GM20431 (cell line): ENCODE data around the gene GNB2.

ENCODE experiments used
- in situ Hi-C: fragments of 300-500 bp; cut with MseI, MboI; formaldehyde crosslinking; loops from one replicate; pipeline ENCODE4 v1.15.0; 2020; ENCODE audit warnings: low sequenced_read_pairs; ENCODE audit not compliant: unreplicated experiment

The GNB2 gene

GRCh38 chr7:100679927-100680575 lies 6.5 kb downstream of the GNB2 start:
- in situ Hi-C loops, result loop anchor here (25.0 kb wide), 1 partner anchor 193 kb away; the partner anchor contains the start of genes NYAP1 and TSC22D4

- in situ Hi-C loops, result loop anchor here (25.0 kb wide), 1 partner anchor 193 kb away; the partner anchor contains the start of genes NYAP1 and TSC22D4
These were observed 7.2 kb downstream of the GNB2 start for GRCh38 chr7:100680576-100681271.

- in situ Hi-C loops, result loop anchor here (25.0 kb wide), 1 partner anchor 194 kb away; the partner anchor contains the start of genes NYAP1 and TSC22D4
These were observed 8.1 kb downstream of the GNB2 start for GRCh38 chr7:100681491-100682227.

- in situ Hi-C loops, result loop anchor here (25.0 kb wide), 1 partner anchor 195 kb away; the partner anchor contains the start of genes NYAP1 and TSC22D4
These were observed 8.7 kb downstream of the GNB2 start for GRCh38 chr7:100682228-100682741.

GRCh38 chr7:100682991-100683658 lies 9.6 kb downstream of the GNB2 start:
- in situ Hi-C loops, result loop anchor here (25.0 kb wide), 1 partner anchor 196 kb away; the partner anchor contains the start of genes NYAP1 and TSC22D4

- in situ Hi-C loops, result loop anchor here (25.0 kb wide), 1 partner anchor 197 kb away; the partner anchor contains the start of genes NYAP1 and TSC22D4
These were observed 10.4 kb downstream of the GNB2 start for GRCh38 chr7:100683659-100684533.

GRCh38 chr7:100684534-100685042 lies 11.0 kb downstream of the GNB2 start:
- in situ Hi-C loops, result loop anchor here (25.0 kb wide), 1 partner anchor 197 kb away; the partner anchor contains the start of genes NYAP1 and TSC22D4

GRCh38 chr7:100685049-100685605 lies 11.6 kb downstream of the GNB2 start:
- in situ Hi-C loops, result loop anchor here (25.0 kb wide), 1 partner anchor 198 kb away; the partner anchor contains the start of genes NYAP1 and TSC22D4

- in situ Hi-C loops, result loop anchor here (25.0 kb wide), 1 partner anchor 198 kb away; the partner anchor contains the start of genes NYAP1 and TSC22D4
These were observed 12.1 kb downstream of the GNB2 start for GRCh38 chr7:100685631-100686145.

GRCh38 chr7:100686201-100686821 lies 12.8 kb downstream of the GNB2 start:
- in situ Hi-C loops, result loop anchor here (25.0 kb wide), 1 partner anchor 199 kb away; the partner anchor contains the start of genes NYAP1 and TSC22D4

- in situ Hi-C loops, result loop anchor here (25.0 kb wide), 1 partner anchor 200 kb away; the partner anchor contains the start of genes NYAP1 and TSC22D4
These were observed 13.3 kb downstream of the GNB2 start for GRCh38 chr7:100686822-100687211.

- in situ Hi-C loops, result loop anchor here (25.0 kb wide), 1 partner anchor 200 kb away; the partner anchor contains the start of genes NYAP1 and TSC22D4
These were observed 13.7 kb downstream of the GNB2 start for GRCh38 chr7:100687261-100687660.

GRCh38 chr7:100687751-100688300 lies 14.3 kb downstream of the GNB2 start:
- in situ Hi-C loops, result loop anchor here (25.0 kb wide), 1 partner anchor 201 kb away; the partner anchor contains the start of genes NYAP1 and TSC22D4

GRCh38 chr7:100688326-100688860 lies 14.9 kb downstream of the GNB2 start:
- in situ Hi-C loops, result loop anchor here (25.0 kb wide), 1 partner anchor 201 kb away; the partner anchor contains the start of genes NYAP1 and TSC22D4

- in situ Hi-C loops, result loop anchor here (25.0 kb wide), 1 partner anchor 202 kb away; the partner anchor contains the start of genes NYAP1 and TSC22D4
These were observed 15.9 kb downstream of the GNB2 start for GRCh38 chr7:100689230-100690135.
